GM19238 (cell line): ENCODE results near the gene OR2AT4.

Experiments
- DNase-seq: peaks from one replicate; pipeline ENCODE4 v3.0.0; 2011; ENCODE audit warnings: low spot score; ENCODE audit not compliant: insufficient read length

Gene OR2AT4

DNA sequence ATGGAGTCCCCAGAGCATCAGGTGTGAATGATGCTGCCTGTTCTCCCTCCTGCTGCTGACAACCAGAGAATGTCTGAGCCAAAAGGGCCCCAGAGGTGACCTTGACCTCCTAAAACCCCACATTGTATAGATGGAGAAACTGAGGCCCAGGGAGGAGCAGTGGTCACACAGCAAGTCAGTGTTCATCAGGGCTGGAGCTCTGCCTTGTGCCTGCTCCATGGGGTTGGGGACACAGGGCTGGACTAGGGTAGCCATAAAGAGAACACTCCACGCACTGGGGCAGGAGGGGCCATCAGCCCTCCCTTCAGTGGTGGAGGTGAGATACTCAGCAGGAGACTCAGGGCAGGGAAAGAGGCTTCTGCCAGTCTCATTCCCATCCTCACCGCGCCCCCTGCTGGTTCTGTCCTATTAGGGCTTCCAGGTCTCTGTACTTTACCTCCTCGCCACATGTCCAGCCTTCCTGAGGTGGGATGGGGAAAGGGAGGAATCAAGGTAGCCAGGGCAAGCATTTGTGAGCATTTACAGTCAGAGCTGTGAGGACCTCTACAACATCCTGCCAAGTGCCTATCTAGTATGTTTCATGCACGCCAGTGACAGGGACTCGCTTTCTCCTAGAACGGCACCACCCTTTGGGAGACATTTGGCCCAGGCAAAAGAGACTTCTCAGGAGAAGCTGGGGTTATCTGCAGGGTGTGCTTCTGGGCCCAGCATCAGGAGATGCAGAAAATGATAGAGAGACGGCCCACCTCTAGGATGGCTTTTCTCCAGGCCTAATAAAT lies 64.7 kb downstream of the OR2AT4 start:
- peak; percentile 44 for DNase-seq
